K562 (cell line): Measurements from ENCODE around the gene RPAIN. TPM values are rescaled to one million over a fixed set of nuclear protein-coding genes. Genes with fewer than 3 reads are reported as not detected.

ENCODE experiments used
- ATAC-seq: fragments of 200-7000 bp; cut with Tn5 transposase; 3 replicates; pipeline ENCODE4 v1.9.1; 2020; ENCODE audit warnings: moderate library complexity
- BruUV-seq: library from RNA; stranded (reverse); fragments of 400-500 nt; replicated peaks from 2 replicates; lab custom pipeline; 2021; lab: Mats Ljungman, UMichigan
- CTCF ChIA-PET: fragments of 300-600 bp; formaldehyde crosslinking; extraction: SDS; loops from one replicate; lab custom pipeline; 2021; ENCODE audit warnings: low intra/inter-chr PET ratio; lab: Yijun Ruan, JAX
- POLR2A ChIA-PET: fragments of 300-600, 350-650 bp; sonication (Branson Sonifier 250); formaldehyde crosslinking; extraction: SDS; loops from one replicate; lab custom pipeline; 2021; ENCODE audit warnings: antibody characterized with exemption, inconsistent platforms; lab: Yijun Ruan, JAX
- DNase-seq, 4 experiments: peaks; one replicate each; pipeline versions ENCODE4 v3.0.0 to v3.0.0-alpha.2; 2011 to 2018; ENCODE audit warnings: low spot score in 3 of 4, mixed read lengths in 3 of 4; ENCODE audit errors: extremely low read depth in 1 of 4
- FAIRE-seq: peaks from 2 replicates; lab custom pipeline; 2011; peaks lifted over from hg19 to GRCh38; lab: Jason Lieb, UNC
- H2AFZ ChIP-seq: 2 replicates; pipeline ENCODE4 v1.6.0; 2011; ENCODE audit warnings: low read depth, low read length, control low read depth, inconsistent platforms
- H3K27ac ChIP-seq: fragments of 200-600 bp; 3 replicates; pipeline ENCODE4 v1.8.0; 2011; ENCODE audit warnings: low read depth, mild to moderate bottlenecking, control low read depth, inconsistent platforms, low read length, moderate library complexity, mixed read lengths; ENCODE audit errors: extremely low read depth
- H3K27me3 ChIP-seq, 2 experiments: fragments of 300-600 bp in 1 of 2; 2 replicates in 1 of 2; 3 replicates in 1 of 2; pipeline versions ENCODE4 v1.6.0 to v1.8.0; 2011; ENCODE audit warnings: inconsistent platforms in 2 of 2, low read length in 2 of 2, mild to moderate bottlenecking in 1 of 2, mixed read lengths in 1 of 2, moderate library complexity in 1 of 2; ENCODE audit not compliant: control insufficient read depth in 2 of 2, insufficient read depth in 2 of 2
- H3K36me3 ChIP-seq: fragments of 300-600 bp; 3 replicates; pipeline ENCODE4 v1.8.0; 2011; ENCODE audit warnings: mild to moderate bottlenecking, low read length, inconsistent platforms; ENCODE audit not compliant: control insufficient read depth, insufficient read depth
- H3K4me1 ChIP-seq, 2 experiments: fragments of 200-600 bp in 1 of 2; replicated peaks in 1 of 2; 2 replicates in 1 of 2; 3 replicates in 1 of 2; pipeline versions ENCODE4 v1.5.1 to v1.8.0; 2011; ENCODE audit warnings: inconsistent platforms in 2 of 2, low read length in 2 of 2, mild to moderate bottlenecking in 1 of 2, mixed read lengths in 1 of 2, moderate library complexity in 1 of 2; ENCODE audit not compliant: control insufficient read depth in 2 of 2, insufficient read depth in 2 of 2
- H3K4me2 ChIP-seq: 2 replicates; pipeline ENCODE4 v1.6.1; 2011; ENCODE audit warnings: low read length, control low read depth, inconsistent platforms, mixed read lengths; ENCODE audit not compliant: insufficient read depth
- H3K4me3 ChIP-seq: fragments of 200-600 bp; sonication (generic), shearing (Covaris generic); 2 replicates; pipeline ENCODE4 v1.5.1; 2016; ENCODE audit warnings: control low read depth, inconsistent platforms
- H3K79me2 ChIP-seq: fragments of 200-600 bp; 3 replicates; pipeline ENCODE4 v1.8.0; 2011; ENCODE audit warnings: low read length, inconsistent platforms; ENCODE audit not compliant: control insufficient read depth, insufficient read depth
- H3K9ac ChIP-seq, 2 experiments: 2 replicates each; pipeline versions ENCODE4 v1.6.0 to v1.6.1; 2011; ENCODE audit warnings: low read depth in 2 of 2, low read length in 2 of 2, control low read depth in 1 of 2, inconsistent platforms in 1 of 2, mild to moderate bottlenecking in 1 of 2, mixed read lengths in 1 of 2; ENCODE audit not compliant: insufficient read depth in 1 of 2
- H3K9me1 ChIP-seq: one replicate; pipeline ENCODE4 v1.6.0; 2011; ENCODE audit warnings: inconsistent platforms, mild to moderate bottlenecking, low read length, moderate library complexity; ENCODE audit not compliant: control insufficient read depth, insufficient read depth
- H3K9me3 ChIP-seq: replicated peaks from 2 replicates; pipeline ENCODE4 v1.5.1; 2011; ENCODE audit warnings: low read depth, low read length, inconsistent platforms; ENCODE audit not compliant: control insufficient read depth, insufficient read depth
- H4K20me1 ChIP-seq: replicated peaks from 2 replicates; pipeline ENCODE4 v1.6.1; 2011; ENCODE audit warnings: low read length, inconsistent platforms, mixed read lengths; ENCODE audit not compliant: control insufficient read depth, insufficient read depth
- CAMTA2 ChIP-seq: fragments of 250-450 bp; sonication (Bioruptor Pico); conservative IDR thresholded peaks from 2 replicates; pipeline ENCODE4 v1.5.1; 2022
- FOS ChIP-seq: IDR thresholded peaks from 3 replicates; pipeline ENCODE4 v1.6.1; 2011; ENCODE audit not compliant: insufficient read length; ENCODE audit errors: extremely low read depth
- FOSL1 ChIP-seq: fragments of 200-800 bp; sonication (Bioruptor generic); conservative IDR thresholded peaks from 2 replicates; pipeline ENCODE4 v1.6.1; 2016; ENCODE audit warnings: missing genetic modification characterization, missing compliant biosample characterization
- FOXP1 ChIP-seq: sonication (generic); formaldehyde crosslinking; IDR thresholded peaks from 2 replicates; pipeline ENCODE4 v1.8.0; 2022; ENCODE audit warnings: mild to moderate bottlenecking, missing genetic modification reagents
- MYNN ChIP-seq, 2 experiments: sonication (generic); formaldehyde crosslinking in 1 of 2; IDR thresholded peaks; 2 replicates each; pipeline versions ENCODE4 v1.5.0 to v1.6.1; 2016 to 2020; ENCODE audit warnings: antibody characterized with exemption in 1 of 2, missing genetic modification reagents in 1 of 2
- NFE2 ChIP-seq: IDR thresholded peaks from 2 replicates; pipeline ENCODE4 v1.6.1; 2014; ENCODE audit warnings: antibody characterized with exemption, low read depth
- POLR2A ChIP-seq: fragments of 450-650 bp; conservative IDR thresholded peaks from 2 replicates; pipeline ENCODE4 v1.6.1; 2016
- POLR2G ChIP-seq: fragments of 200-400 bp; formaldehyde crosslinking; IDR thresholded peaks from 2 replicates; pipeline ENCODE4 v1.6.1; 2017; ENCODE audit warnings: low read depth, mild to moderate bottlenecking, antibody characterized with exemption, low read length, moderate library complexity
- POU5F1 ChIP-seq: fragments of 150-350 bp; IDR thresholded peaks from 2 replicates; pipeline ENCODE4 v1.6.1; 2014; ENCODE audit warnings: borderline replicate concordance, low read length, low read depth, mild to moderate bottlenecking; ENCODE audit not compliant: partially characterized antibody
- SRSF7 ChIP-seq: fragments of 200-400 bp; formaldehyde crosslinking; optimal IDR thresholded peaks from 2 replicates; pipeline ENCODE3; 2017; ENCODE audit warnings: mild to moderate bottlenecking, low read depth, low read length
- SUPT5H ChIP-seq: fragments of 450-650 bp; IDR thresholded peaks from 2 replicates; pipeline ENCODE4 v1.6.1; 2016
- ZHX1 ChIP-seq: fragments of 150-350 bp; conservative IDR thresholded peaks from 2 replicates; pipeline ENCODE4 v1.6.1; 2014; ENCODE audit warnings: low read length
- ZNF12 ChIP-seq: sonication (generic); formaldehyde crosslinking; IDR thresholded peaks from 2 replicates; pipeline ENCODE4 v1.4.0; 2020; ENCODE audit warnings: mild to moderate bottlenecking, missing genetic modification reagents
- ZNF217 ChIP-seq: sonication (generic); formaldehyde crosslinking; IDR thresholded peaks from 2 replicates; pipeline ENCODE4 v1.8.0; 2022; ENCODE audit warnings: mild to moderate bottlenecking, missing genetic modification reagents
- ZNF717 ChIP-seq: fragments of 250-450 bp; sonication (Bioruptor Pico); IDR thresholded peaks from 2 replicates; pipeline ENCODE4 v1.5.0; 2021
- WGBS: fragments of 100-300 bp; shearing (Covaris generic); methylation state at CpG from one replicate; pipeline ENCODE4 v1.1.6; 2016; ENCODE audit warnings: low coverage, mixed read lengths; ENCODE audit not compliant: insufficient coverage; ENCODE audit errors: missing lambda C conversion rate; 5-methylcytosine and 5-hydroxymethylcytosine counted together
- in situ Hi-C: fragments of 300-500 bp; cut with MboI; formaldehyde crosslinking; loops from 4 replicates; pipeline ENCODE4 v1.15.0; 2018; ENCODE audit warnings: inconsistent platforms, mixed read lengths
- intact Hi-C: fragments of 100-400 bp; cut with micrococcal nuclease; formaldehyde crosslinking; loops from 2 replicates; pipeline ENCODE4 v1.14.2; 2022
- polyA plus RNA-seq, 8 experiments: library from polyadenylated mRNA; depleted of rRNA in 4 of 8; stranded (reverse) in 5 of 8; unstranded in 3 of 8; fragments of >200 nt; fragmentation: Nextera tagmentation in 2 of 8; fragmentation: Illumina TruSeq in 1 of 8; extraction: Ambion mirVana in 2 of 8; extraction: Trizol in 1 of 8; gene quantifications; 2 replicates each; pipeline versions ENCODE4 v1.2.1 to v1.2.3, GENCODE V29; 2011 to 2014; ENCODE audit warnings: inconsistent platforms in 1 of 8, missing spikeins in 1 of 8
- total RNA-seq, 7 experiments: library from RNA; depleted of rRNA in 6 of 7; stranded (reverse); fragments of >200 nt in 6 of 7; fragmentation: Illumina TruSeq in 2 of 7; extraction: Trizol in 2 of 7; gene quantifications; 2 replicates each; pipeline versions ENCODE4 v1.2.1 to v1.2.3, GENCODE V29; 2011 to 2021; ENCODE audit warnings: low replicate concordance in 1 of 7
- TF ChIP-seq, protein P1 (sequence below): fragments of 250-450 bp; sonication (Bioruptor Pico); IDR thresholded peaks from 2 replicates; pipeline ENCODE4 v1.4.0; 2020

The RPAIN gene
- total and polyA plus RNA-seq, 9 of the 15 experiments (the other 6 are each of a cell fraction or from before 2014, with no cell fraction given) = 27.3 to 63.7 (median 38.5) TPM

GRCh38 chr17:5378566-5379207 lies 41.3 kb upstream of the RPAIN start:
- in situ Hi-C loops = no loop called here
- Histone ChIP-seq H3K79me2 (no peaks in the 10 kb centered on the region), H2AFZ (no peak overlapping the region), H3K4me2 (no peak overlapping the region), H3K9ac (no peak overlapping the region), H3K4me1 (peaks cover 0 to 3% of the 10 kb centered on the region in 2 experiments; a peak in 2 of 5 replicates), H4K20me1 (no peaks in the 10 kb centered on the region), H3K4me3 (no peak overlapping the region), H3K9me1 (no peaks in the 10 kb centered on the region), H3K36me3 (peaks cover 82% of the 10 kb centered on the region; the same call in 2 of the 3 replicates), H3K9me3 (no peaks in the 10 kb centered on the region), H3K27ac (no peak overlapping the region), H3K27me3 (no peaks in the 10 kb centered on the region)
- BruUV-seq = no TSS peak
- 83% methylated on average over 1 of the region's 3 CpGs for WGBS
- no peak for FAIRE-seq
- ChIA-PET CTCF (no interaction called here), POLR2A (interaction anchor here (0.9 to 3.0 kb wide), 4 partner anchors 8 to 36 kb away, joined by 3 to 14 read pairs (median 4); no protein-coding TSS in a partner anchor)
- no peak for DNase-seq
- ATAC-seq = no peak
- intact Hi-C loops = no loop called here
- TF ChIP-seq FOSL1 (tag) = no peak
- TF ChIP-seq POLR2A = peak; percentile 62
- TF ChIP-seq MYNN (IDR thresholded peaks at IDR 0.05) = 0 out of 2 replicates have a peak, but pooled peaks have one; percentile 13
- TF ChIP-seq MYNN (CRISPR knock-in tag; IDR thresholded peaks at IDR 0.05) = no peak
- no peak for TF ChIP-seq ZNF12 (CRISPR knock-in tag)
- TF ChIP-seq ZNF717 = no peak
- no peak for TF ChIP-seq ZHX1
- TF ChIP-seq CAMTA2 (CRISPR knock-in tag) = no peak
- TF ChIP-seq POU5F1 = no peak
- TF ChIP-seq SRSF7 = no peak
- TF ChIP-seq FOXP1 (CRISPR knock-in tag) = no peak
- TF ChIP-seq ZNF217 (CRISPR knock-in tag) = no peak
- TF ChIP-seq POLR2G = 0 out of 2 replicates have a peak, but pooled peaks have one; percentile 22
- no peak for TF ChIP-seq FOS
- TF ChIP-seq NFE2 = no peak
- TF ChIP-seq, protein P1, sequence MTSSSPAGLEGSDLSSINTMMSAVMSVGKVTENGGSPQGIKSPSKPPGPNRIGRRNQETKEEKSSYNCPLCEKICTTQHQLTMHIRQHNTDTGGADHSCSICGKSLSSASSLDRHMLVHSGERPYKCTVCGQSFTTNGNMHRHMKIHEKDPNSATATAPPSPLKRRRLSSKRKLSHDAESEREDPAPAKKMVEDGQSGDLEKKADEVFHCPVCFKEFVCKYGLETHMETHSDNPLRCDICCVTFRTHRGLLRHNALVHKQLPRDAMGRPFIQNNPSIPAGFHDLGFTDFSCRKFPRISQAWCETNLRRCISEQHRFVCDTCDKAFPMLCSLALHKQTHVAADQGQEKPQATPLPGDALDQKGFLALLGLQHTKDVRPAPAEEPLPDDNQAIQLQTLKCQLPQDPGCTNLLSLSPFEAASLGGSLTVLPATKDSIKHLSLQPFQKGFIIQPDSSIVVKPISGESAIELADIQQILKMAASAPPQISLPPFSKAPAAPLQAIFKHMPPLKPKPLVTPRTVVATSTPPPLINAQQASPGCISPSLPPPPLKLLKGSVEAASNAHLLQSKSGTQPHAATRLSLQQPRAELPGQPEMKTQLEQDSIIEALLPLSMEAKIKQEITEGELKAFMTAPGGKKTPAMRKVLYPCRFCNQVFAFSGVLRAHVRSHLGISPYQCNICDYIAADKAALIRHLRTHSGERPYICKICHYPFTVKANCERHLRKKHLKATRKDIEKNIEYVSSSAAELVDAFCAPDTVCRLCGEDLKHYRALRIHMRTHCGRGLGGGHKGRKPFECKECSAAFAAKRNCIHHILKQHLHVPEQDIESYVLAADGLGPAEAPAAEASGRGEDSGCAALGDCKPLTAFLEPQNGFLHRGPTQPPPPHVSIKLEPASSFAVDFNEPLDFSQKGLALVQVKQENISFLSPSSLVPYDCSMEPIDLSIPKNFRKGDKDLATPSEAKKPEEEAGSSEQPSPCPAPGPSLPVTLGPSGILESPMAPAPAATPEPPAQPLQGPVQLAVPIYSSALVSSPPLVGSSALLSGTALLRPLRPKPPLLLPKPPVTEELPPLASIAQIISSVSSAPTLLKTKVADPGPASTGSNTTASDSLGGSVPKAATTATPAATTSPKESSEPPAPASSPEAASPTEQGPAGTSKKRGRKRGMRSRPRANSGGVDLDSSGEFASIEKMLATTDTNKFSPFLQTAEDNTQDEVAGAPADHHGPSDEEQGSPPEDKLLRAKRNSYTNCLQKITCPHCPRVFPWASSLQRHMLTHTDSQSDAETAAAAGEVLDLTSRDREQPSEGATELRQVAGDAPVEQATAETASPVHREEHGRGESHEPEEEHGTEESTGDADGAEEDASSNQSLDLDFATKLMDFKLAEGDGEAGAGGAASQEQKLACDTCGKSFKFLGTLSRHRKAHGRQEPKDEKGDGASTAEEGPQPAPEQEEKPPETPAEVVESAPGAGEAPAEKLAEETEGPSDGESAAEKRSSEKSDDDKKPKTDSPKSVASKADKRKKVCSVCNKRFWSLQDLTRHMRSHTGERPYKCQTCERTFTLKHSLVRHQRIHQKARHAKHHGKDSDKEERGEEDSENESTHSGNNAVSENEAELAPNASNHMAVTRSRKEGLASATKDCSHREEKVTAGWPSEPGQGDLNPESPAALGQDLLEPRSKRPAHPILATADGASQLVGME (CRISPR knock-in tag) = no peak
- TF ChIP-seq SUPT5H = peak; percentile 49; the same call in 1 of the 2 replicates
